NCI-H1694 treated with DMSO at 0.1 percent for 48 hours (cell line): ENCODE measurements around the gene C22orf23.

Experiments
- DNase-seq: peaks from one replicate; lab custom pipeline; 2025; lab: John Stamatoyannopoulos, UW

The C22orf23 gene

DNA sequence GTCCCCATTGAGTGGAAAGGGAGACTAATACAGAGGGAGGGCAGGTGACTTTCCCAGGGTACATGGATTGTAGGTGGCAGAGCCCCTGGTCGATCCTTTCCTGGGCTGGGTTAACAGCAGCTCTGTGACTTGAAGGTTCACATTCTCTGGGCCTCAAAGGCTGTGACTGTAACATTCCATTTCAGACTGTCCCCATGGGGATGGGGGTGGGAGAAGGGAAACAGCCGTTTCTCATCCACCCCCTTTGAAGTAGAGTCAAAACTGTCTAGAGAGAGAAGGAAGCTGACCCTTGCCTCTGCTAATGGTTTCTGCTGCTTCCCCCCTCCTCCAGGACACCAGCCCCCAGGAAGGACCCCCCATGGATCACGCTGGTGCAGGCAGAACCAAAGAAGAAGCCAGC, 28.1 kb downstream of the C22orf23 start:
- DNase-seq: no peak

DNA sequence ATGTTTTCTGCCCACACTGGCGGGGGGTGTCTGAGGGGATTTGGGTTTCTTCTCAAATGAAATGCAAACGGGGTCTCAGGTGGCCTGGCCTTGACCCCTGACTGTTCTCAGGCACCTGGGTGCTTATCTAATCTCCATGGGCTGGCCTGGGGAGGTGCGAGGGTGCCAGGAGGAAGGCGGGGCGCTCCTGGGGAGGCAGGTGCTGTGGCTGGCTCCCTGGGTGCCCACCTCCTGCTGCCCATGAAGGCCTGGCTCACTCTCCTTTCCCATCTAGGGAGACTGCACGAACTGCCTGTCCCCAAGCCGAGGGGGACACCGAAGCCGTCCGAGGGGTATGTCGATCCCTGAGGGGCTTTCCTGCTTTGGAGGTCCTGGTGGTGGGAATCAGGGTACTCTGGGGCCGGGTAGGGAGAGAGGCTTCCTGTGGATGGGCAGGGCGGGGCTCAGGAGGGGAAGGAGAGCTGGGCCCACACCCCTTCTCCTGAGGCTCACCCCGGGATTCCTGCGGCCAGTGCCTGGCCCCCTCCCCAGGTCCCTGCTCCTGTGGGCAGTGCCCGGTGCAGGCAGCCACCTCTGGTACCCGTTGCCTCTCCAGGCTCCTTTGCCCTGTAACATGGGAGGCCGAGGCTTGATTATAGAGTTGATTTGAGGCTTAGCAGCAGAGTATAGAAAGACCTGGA, 28.9 kb downstream of the C22orf23 start:
- DNase-seq: no peak

DNA sequence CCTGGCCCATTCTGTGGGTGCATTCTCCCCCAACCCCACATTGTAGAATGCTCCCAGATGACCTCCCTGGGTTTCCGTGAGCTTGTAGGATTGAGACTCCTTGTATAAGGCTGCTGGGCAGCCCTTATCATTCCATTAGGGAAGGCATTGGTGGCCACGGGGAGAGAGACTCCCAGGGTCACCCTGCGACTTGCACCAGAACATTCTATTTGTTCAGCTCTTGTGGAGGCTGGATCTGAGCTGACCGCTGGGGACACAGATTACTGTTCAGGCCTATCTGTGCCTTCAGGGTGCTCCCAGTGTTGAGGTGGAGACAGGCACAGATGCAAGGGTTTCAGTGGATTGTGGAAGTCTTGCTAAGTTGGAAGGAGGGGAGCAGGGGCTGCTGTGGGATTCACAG, 29.5 kb downstream of the C22orf23 start:
- DNase-seq: no peak

DNA sequence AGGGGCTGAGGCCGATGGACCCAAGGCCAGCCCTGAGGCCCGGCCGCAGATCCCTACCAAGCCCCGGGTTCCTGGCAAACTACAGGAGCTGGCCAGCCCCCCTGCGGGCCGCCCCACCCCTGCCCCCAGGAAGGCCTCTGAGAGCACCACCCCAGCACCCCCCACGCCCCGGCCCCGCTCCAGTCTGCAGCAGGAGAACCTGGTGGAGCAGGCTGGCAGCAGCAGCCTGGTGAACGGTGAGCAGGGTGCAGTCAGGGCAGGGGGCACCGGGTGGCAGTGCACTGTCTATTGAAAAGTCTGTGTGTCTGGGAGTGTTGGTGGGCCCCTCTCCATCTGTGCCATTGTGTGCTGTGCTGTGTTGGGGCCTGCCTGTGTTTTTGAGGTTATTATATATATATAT, 31.2 kb downstream of the C22orf23 start:
- DNase-seq: peak; percentile 28

DNA sequence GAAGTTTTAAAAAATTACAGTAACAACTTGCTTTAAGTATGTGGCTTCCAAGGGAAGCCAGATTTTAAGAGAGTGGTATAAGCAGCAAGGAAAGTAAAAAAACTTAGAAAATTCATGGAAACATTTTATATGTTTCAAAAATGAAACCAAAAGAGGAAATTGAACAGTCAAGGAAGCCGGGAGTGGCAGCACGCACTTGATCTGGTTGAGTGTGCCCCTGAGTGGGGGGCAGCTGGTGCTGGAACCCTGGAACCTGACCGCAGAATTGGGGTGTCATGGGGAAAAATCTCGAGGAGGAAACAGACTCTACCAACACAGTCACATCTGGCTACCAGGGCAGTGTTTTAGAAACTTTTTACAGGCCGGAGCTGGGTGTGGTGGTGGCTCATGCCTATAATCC, 33.3 kb downstream of the C22orf23 start:
- no peak for DNase-seq

DNA sequence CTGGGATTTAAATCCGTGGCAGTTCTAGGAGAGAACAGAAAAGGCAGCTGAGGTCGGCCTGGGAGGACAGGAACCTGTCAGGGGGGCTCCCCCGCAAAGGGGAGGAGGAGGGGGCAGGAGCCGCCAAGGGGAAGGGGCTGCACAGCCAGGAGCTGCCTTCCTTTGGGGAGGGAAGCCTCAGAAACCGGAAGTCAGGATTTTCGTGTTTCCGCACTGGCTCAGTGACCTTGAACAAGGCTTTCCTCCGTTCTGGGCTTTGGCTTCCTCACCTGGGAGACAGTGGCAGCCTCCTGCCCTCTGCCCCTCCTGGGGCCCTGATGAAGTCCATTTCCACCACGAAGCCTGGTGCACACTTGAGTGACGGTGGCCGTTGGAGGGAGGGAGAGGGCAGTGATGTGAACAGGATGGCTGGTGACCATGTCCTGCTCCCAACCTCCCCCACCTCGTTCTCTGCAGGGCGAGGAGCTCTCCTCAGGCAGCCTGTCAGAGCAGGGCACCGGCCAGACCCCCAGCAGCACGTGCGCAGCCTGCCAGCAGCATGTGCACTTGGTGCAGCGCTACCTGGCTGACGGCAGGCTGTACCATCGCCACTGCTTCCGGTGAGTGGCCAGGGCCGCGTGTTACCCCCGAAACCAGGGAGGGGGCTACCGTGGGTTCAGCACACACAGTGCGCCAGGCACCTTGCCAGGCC, 34.7 kb downstream of the C22orf23 start:
- no peak for DNase-seq

DNA sequence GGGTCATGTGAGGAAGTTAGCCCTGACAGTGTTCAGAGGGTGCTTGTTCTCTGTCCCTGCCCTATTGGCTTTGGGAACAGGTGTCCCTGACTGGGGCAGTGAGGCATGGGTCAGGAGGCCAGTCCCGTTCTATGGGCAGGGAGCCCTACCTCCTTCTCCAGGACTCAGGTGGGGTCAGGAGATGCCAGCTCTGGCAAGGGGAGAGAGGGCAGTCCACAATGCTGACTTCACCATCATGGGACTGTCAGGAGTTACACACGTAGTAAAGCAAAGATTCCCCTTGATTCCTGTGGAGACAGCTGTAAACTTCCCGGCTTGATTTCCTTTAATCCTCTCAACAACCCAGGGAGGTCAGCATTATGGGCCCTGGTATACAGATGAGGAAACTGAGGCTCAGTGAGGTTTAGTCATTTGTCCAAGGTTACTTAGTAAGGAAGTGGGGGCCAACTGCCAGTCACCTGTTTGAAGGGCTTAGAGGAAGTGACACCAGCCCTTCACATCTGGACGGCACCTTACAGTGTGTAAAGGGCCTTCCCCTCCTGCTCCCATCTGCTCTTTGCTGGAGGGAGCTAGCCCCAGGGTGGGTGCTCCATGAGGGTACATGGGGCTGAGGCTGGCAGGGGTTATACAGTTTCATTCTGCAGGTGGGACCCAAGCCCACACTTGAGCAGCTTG, 35.4 kb downstream of the C22orf23 start:
- DNase-seq: no peak

DNA sequence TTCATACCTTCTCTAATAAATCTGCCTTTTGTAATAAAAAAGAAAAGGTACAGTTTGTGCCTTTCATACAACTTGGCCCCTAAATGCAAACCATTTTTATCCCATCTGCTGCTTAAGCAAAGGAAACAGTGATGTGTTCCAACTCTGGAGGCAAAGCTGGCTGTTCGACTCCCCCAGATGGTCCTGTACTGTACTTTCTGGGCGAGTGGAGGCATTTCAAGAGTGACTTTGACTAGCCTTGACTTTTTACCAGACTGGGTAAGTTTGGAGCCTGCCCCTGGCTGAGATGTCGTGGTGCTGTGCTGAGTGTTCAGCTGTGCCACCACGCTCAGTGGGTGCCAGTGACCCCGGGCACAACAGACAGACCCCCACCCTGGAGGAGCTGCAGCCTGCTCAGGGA, 37.1 kb downstream of the C22orf23 start:
- DNase-seq: no peak

DNA sequence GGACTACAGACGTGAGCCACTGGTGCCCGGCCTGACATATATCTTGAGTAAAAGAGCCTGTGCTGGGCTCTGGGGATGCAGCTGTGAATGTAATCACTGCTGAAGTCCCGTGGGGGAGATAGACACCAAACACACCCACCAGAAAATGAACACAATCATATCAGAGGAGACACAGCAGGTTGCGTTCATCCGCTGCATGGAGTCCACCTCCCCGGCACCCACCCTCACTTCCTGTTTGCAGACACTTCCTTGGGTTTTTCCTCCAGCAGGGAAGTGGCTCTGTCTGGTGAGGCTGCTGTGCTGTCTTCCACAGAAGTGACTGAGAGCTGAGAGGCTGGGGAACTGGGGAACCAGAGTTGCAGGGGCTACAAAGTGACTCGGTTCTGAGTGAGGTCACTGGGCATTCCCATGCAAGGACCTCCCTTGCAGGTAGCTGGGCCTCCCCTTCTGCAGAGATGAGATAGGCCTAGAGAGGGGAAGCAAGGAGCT, 40.1 kb downstream of the C22orf23 start:
- DNase-seq: no peak

DNA sequence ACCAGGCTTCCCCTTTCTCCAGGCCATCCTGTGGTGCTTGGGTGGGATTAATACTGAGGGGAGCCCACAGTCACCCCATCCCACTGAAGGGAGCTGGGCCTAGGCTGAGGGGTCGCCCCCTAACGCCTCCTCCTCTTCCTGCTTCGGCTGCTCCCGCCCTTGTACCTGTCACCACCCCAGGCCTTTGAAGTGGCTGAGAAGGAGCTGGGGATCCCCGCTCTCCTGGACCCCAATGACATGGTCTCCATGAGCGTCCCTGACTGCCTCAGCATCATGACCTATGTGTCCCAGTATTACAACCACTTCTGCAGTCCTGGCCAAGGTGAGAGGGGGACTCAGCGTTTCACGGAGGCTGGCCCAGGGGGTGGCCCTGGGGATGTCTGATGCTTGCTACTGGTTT, 41.2 kb downstream of the C22orf23 start:
- no peak for DNase-seq

DNA sequence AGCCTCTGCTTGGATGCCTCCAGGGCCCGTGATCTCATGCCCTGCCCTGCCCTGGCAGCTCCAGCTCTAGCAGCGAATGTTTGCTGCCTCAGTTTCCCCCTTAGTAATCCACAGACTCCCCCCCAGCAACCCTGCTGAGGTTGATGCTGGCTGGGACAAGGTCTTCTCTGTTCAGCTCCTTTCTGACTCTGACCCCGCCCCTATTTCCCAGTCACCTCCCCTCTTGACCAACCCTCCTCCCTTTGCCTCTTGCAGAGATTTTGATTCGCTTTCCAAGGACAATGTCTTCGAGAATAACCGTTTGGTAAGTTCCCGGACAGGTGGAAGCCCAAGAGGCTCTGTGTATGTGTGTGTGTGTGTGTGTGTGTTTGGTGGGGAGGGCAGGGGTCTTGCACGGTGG, 41.7 kb downstream of the C22orf23 start:
- DNase-seq: no peak

DNA sequence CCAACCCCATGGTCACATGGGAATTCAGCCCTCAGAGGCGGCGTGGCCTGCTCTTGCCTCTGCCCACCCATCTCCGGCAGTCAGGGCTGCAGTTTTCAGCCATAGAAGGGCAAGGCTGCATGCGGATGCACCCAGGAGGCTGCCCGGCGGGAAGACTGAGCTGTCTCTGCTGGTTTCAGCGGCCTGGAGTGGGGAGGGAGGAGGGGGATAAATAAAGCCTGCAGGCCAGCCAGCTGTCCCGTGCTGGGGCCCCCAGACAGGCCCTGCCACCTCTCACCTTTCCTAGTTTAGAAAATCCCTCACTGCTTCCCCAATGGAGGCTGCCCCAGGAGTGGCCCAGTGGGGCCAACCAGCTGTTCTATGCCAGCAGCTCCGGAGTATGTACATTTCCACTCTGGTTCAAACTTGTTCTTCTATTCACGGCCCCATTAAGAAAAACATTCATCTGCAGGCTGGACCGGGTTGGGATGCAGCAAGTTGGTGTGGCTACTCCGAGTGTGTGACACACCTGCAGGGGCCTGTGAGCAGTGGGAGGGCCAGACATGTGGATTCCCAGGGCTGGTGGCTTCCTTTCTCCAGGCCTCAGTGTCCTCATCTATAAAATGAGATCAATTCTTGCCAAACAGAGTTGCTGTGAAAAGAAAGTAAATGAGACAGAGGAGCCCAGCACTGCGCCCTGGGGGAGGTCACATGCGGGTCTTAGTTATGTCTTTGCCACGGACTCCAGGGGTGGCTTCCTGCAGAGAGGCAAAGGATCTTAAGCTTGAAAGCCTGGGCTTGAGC, 42.3 kb downstream of the C22orf23 start:
- no peak for DNase-seq

DNA sequence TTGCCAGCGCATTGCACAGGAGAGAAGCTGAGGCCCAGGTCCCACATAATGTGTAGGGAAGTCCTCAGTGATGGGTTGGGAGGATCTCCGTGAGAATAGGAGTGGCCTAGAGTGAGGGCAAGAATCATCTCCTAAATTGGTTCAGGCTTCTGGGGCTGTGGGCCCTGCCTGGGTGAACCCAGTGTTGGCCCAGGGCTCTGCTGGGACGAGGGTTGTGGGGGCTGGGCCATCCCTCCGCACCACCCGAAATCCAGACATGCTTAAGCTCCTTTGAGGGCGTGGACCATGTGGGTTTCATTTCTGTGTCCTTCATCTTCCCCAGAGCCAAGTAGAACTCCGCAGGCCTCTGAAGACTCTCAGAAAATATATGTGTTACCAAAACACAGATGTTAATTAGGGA, 43.6 kb downstream of the C22orf23 start:
- no peak for DNase-seq

DNA sequence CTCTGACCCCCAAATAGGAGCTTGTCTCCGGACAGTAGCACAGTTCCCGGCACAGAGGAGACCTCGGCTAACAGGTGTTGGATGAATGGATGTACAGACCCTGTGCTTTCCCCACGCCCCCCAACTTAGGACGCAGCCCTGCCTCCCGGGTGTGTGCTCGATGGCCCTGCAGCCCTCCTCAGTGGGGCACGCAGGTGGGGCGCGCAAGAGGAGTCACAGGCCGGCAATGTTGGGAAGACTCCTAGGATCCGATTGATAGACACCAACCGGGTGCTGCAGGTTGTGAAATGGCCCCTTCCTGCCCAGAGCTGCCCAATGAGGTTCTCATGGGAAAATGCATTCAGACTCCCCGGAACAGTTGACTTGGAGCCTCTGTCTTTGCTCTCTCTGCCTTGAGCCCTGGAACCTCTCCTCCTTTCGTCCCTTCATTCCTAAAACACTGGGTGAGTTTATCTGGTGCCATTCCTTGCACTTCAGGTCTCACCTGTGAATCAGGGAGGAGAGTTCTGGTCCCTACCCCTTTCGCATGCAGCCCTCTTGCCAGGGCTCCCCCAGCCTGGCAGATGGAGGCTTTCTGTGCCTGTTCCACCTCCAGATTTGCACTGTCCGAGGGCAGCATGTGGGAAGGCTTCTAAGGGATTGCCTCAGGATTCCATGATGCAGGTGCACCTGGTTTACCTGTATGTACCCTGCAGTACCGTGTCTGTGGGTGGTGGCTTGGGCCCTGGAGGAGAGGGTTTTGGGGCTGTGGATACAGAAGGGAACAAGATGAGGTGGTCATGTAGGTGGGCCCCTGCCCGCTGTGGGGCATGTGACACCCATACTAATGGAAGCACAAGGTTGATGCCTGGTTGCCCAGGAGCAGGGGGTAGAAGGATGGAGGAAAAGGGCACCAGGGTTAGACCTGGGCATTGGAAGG, 46.1 kb downstream of the C22orf23 start:
- no peak for DNase-seq

DNA sequence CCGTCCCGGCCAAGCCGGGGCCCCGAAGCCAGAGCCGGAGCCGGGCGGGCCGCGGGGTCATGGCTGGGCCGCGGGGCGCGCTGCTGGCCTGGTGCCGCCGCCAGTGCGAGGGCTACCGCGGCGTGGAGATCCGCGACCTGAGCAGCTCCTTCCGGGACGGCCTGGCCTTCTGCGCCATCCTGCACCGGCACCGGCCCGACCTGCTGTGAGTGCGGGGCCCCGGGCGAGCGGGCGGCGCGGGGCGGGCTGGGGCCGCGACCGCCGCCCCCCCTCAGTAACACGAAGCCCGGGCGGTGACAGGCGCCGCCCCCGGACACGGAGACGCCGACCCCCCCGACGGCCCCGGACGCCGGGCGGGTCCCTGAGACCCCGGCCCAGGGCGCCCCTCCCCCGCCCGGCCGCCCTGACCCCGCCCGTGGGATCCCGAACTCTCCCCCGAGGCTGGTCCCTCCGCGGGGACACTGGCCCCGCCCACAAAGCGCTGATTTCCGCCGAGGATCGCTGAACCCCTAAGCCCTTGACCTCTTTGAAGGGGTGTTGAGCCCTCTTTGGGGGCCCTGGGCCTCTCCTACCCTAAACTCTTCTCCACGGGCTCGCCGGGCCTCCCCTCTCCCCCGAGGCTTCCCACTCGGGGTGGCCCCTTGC, 46.9 kb downstream of the C22orf23 start:
- DNase-seq: no peak

DNA sequence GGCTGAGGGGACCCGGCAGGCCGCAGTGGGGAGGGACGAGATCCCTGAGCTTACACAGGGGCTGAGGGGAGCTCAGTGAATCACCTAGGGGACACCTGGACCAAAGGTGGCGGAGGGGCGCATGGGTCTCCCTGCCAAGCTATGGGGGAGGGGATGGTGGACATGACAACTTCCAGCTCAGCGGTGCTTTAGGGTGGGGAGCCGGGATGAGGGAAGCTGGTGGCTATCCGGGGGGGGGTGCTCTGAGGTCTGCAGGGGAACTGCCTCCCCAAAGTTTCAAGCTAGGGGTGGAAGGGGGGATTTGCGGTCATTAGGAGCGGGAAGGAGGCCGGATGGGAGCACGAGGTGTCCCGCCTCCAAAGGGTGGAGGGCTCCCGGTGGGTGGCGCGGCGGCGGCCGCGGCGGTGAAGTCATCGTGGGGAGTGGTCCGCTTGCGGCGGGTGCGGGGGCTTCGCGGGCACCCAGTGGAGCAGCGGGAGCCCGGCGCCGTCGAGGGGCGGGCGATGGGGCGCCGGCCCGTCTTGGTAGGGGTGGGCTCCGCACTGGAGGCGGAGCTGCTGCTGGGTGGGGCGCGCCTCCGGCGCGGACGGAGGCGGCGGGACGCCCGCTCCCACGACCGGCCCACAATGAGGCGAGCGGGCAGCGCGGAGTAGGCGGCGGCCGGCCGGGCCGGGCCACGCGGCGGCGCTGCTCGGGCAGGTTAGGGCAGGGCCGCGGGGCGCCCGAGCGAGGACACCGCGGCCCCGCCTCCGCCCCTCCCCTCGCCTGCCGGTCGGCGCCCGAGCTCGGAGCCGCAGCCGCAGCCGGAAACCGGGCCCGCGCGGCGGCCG, 47.7 kb downstream of the C22orf23 start, which contains the start of gene MICALL1:
Gene MICALL1, plus strand, starts transcription at position 764 of the 830 bp plus-strand sequence. CDS start 126 bp downstream, outside the sequence.
- DNase-seq: no peak

DNA sequence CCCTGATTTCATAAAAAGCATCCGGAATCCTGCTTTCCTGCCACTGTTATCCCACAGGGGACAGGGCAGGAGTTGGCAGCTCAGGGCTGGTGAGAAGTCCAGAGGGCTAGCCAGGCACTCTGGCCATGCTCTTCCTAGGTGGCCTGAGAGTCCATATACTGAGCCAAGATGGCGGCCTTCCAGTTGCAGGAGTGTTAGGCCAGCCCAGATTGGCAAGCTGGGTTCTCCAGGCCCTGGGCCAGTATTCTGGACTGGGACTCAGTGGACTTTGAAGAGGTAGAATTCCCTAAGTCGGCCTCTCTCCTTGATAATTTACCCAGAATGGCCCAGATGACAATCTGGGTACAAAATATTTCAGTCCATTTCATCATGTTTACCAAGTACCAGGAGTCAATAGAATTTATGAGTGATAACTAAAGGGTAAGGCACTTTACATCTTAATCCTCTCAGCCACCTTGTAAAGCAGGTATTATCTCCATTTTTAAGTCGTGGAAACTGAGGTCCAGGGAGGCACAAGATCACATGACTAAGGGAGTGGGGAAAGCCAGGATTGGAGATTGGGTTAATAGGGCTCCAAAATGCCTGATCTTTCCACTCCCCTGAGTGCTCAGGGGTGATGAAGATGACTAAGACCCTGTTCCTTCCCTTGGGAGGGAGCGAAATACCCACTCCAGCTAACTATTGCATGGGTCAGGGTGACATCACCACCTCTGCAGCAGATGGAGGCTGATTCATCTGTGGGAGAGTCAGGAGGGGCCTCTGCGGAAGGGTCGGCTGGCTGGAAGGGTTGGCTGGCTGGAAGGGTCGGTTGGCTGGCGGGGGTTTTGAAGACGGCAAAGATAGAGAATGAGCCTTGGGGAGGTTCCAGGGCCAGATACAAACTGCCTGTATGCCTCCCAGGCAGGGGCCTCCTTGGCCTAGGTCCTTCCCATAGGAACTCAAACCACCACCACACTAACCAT, 48.5 kb downstream of the C22orf23 start:
- DNase-seq: peak; percentile 13

DNA sequence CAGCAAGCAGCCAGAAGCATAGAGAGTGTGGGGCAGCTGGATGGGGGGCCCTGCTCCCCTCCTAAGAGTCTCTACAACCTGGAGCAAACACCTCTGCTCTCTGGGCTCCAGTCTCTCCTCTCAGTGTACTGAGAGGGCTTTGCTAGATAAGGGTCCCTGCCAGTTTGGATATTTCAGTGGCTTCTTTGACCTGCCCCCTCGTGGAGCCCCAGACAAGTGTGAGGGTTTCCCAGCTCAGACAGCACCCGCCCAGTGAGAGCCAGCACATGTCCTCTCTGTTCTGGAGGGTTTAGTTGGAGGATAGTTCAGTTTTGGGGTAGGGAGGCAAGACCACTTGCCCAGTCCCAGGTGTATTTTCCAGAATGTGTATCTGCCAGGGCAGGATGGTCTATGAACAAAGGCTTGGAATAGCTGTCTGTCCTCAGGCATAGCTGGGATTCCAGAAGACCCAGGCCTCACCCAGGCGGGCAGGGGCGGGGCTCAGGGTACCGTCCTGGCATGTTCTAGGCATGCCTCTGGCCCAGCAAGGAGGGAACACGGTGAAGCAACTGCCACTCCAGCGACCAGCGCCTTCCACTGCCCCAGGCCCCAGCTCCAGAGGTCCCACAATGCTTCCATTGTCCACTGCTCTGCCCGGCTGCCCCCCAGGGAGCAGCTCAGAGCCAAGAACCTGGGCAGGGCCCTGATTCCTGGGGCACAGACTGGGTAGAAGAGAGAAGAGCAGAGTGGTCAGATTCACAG, 54.8 kb downstream of the C22orf23 start:
- DNase-seq: no peak
